NCI-H460 (cell line): Measurements from ENCODE around the gene HYOU1. TPM values are rescaled to one million over a fixed set of nuclear protein-coding genes. Genes with fewer than 3 reads are reported as not detected.
"Not testable (repeated sequence)": the region's sequence is repeated elsewhere in the genome, so short reads cannot be mapped to it uniquely, and the experiment has no call there.

ENCODE experiments used
- DNase-seq: peaks from one replicate; pipeline ENCODE4 v3.0.0-alpha.2; 2016; ENCODE audit warnings: low read depth; ENCODE audit errors: extremely low read depth
- polyA plus RNA-seq: library from polyadenylated mRNA; depleted of rRNA; stranded (reverse); fragments of >200 nt; gene quantifications from 2 replicates; pipeline ENCODE4 v1.2.3, GENCODE V29; 2014; cell fraction: nucleus; rRNA removed
- total RNA-seq: library from RNA; depleted of rRNA; stranded (reverse); fragments of >200 nt; shearing (Covaris generic); gene quantifications from 2 replicates; pipeline ENCODE4 v1.2.3, GENCODE V29; 2014; rRNA removed

HYOU1 gene
- total RNA-seq, result 232 and 242 TPM in 2 replicates
- polyA plus RNA-seq, result 189 and 232 TPM in 2 replicates

GRCh38 chr11:119057000-119057769 lies at the start of gene HYOU1:
HYOU1 (minus strand) TSS chr11:119057205; CDS start chr11:119056160, 1,045 bp downstream.
- peak; percentile 92 for DNase-seq

GRCh38 chr11:119103793-119104192 lies 46.8 kb upstream of the HYOU1 start:
- DNase-seq, result no peak

GRCh38 chr11:119103161-119103664 lies 46.2 kb upstream of the HYOU1 start:
- not testable (repeated sequence) for DNase-seq

GRCh38 chr11:119101759-119102423 lies 44.9 kb upstream of the HYOU1 start, which contains the start of gene DPAGT1:
DPAGT1 (minus strand) TSS chr11:119101853; CDS start chr11:119101655, 198 bp downstream.
- DNase-seq, result peak; percentile 96

- DNase-seq, result no peak
Measured at GRCh38 chr11:119100994-119101758, 44.2 kb upstream of the HYOU1 start.

GRCh38 chr11:119100246-119100970 lies 43.4 kb upstream of the HYOU1 start:
- DNase-seq, result peak; percentile 46

GRCh38 chr11:119099711-119100110 lies 42.7 kb upstream of the HYOU1 start:
- no peak for DNase-seq

GRCh38 chr11:119095066-119095880 lies 38.3 kb upstream of the HYOU1 start:
- peak; percentile 99 for DNase-seq

GRCh38 chr11:119094816-119095065 lies 37.7 kb upstream of the HYOU1 start:
- DNase-seq, result peak; percentile 68

- no peak for DNase-seq
Measured at GRCh38 chr11:119093942-119094815, 37.2 kb upstream of the HYOU1 start.

- no peak for DNase-seq
Measured at GRCh38 chr11:119092880-119093842, 36.2 kb upstream of the HYOU1 start.

GRCh38 chr11:119091966-119092879 lies 35.2 kb upstream of the HYOU1 start:
- no peak for DNase-seq

GRCh38 chr11:119091178-119091577 lies 34.2 kb upstream of the HYOU1 start:
- no peak for DNase-seq

GRCh38 chr11:119089319-119089718 lies 32.3 kb upstream of the HYOU1 start:
- no peak for DNase-seq

GRCh38 chr11:119088406-119088805 lies 31.4 kb upstream of the HYOU1 start:
- DNase-seq, result no peak

GRCh38 chr11:119087747-119088241 lies 30.8 kb upstream of the HYOU1 start:
- no peak for DNase-seq
